ENCODE data around the gene FAM227A.

Gene FAM227A

DNA sequence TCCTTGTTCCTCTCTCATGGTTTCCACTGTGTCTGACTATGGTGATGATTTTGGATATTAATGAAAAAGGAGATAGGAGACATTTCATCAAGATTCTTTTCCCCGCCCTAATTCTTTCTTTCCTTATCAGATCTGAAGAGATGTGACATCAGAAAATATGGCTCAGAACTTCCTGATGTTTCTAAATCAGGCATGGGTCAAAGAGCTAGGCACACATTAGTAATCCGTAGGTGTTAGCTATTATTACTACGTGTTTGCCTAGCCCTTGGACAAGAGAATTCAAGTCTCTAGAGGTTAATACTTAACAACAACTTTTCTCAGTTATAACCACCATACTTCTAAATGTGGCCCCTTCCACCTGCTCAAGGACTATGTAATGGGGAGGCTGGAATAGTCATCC, 38.7 kb upstream of the FAM227A start:
- Histone ChIP-seq H2AFZ (ENCODE audit: low read depth, low read length) (no peak overlapping the region), H3K27me3 (ENCODE audit: insufficient read depth, low read length) (no peaks in the 10 kb centered on the region), H3K36me3 (ENCODE audit: insufficient read depth, low read length) (peaks cover 23% of the 10 kb centered on the region), H3K4me3 (ENCODE audit: low read length) (no peak overlapping the region), H3K9me3 (ENCODE audit: low read length) (no peaks in the 10 kb centered on the region), H3K4me1 (ENCODE audit: insufficient read depth, low read length) (peaks cover 46% of the 10 kb centered on the region)

DNA sequence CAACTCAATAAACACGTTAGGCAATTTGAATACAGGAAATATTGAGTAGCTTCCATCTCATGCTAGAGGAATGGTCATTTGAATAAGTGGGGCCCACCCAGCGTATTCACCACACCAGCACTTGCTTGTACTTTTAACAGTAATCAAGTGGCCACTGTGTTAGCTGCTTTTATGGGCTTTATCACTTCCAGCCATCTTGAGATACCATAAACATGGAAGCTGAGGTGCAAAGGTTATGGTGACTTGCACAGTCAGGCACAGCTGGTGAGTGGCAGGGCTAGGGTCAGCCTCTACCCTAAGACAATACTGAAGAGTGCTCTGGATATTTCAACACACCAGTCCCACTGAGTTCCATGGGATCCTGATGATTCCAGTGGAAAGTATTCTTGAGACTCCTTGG, 37.9 kb upstream of the FAM227A start:
- no peak overlapping the region for H2AFZ ChIP-seq (ENCODE audit: low read depth, low read length)
- H3K4me3 ChIP-seq (ENCODE audit: low read length) = no peak overlapping the region
- no peaks in the 10 kb centered on the region for H3K27me3 ChIP-seq (ENCODE audit: insufficient read depth, low read length)
- H3K4me1 ChIP-seq (ENCODE audit: insufficient read depth, low read length) = peaks cover 37% of the 10 kb centered on the region
- peaks cover 27% of the 10 kb centered on the region for H3K36me3 ChIP-seq (ENCODE audit: insufficient read depth, low read length)
- H3K9me3 ChIP-seq (ENCODE audit: low read length) = no peaks in the 10 kb centered on the region

DNA sequence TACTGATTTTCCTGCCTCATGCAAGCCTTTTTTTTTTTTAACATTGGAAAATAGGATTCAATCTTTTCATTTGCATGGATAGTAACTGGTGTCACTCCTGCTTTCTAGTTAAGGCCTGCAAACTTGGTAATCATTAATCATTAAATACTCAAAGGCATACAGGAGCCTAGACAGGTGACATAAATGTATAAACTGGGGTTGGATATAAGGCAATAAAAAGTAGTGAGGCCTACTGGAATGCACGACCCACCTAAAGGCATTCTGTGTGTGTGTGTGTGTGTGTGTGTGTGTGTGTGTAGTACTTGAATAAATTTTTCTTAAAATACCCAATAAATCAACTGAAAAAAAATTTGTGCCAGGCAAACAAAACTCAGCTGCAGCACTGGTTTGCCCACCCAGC, 33.5 kb upstream of the FAM227A start:
- Histone ChIP-seq H3K27me3 (ENCODE audit: insufficient read depth, low read length) (no peaks in the 10 kb centered on the region), H2AFZ (ENCODE audit: low read depth, low read length) (no peak overlapping the region), H3K9me3 (ENCODE audit: low read length) (no peaks in the 10 kb centered on the region), H3K4me1 (ENCODE audit: insufficient read depth, low read length) (peaks cover 12% of the 10 kb centered on the region), H3K36me3 (ENCODE audit: insufficient read depth, low read length) (peaks cover 55% of the 10 kb centered on the region), H3K4me3 (ENCODE audit: low read length) (no peak overlapping the region)

DNA sequence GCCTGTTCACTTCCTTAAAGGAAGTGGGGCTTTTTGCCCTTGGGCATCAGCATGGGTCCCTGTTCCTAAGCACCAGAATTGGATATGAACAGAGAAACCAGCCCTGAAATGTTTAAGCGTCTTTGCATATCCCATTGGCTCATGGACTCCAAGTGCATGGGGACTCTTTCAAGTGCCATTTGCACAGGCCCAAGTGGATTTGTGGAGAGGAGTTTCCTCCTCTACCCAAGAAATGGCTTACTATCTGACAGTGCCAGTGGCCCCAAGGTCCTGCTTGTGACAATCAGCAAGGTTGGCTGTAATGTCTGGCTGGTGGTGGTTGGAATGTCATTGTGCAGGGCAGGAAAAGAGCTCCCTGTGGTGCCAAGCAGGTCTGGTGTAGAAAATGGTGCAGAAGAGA, 29.6 kb upstream of the FAM227A start:
- H3K27me3 ChIP-seq (ENCODE audit: insufficient read depth, low read length) = no peaks in the 10 kb centered on the region
- peaks cover 10% of the 10 kb centered on the region for H3K4me1 ChIP-seq (ENCODE audit: insufficient read depth, low read length)
- peaks cover 62% of the 10 kb centered on the region for H3K36me3 ChIP-seq (ENCODE audit: insufficient read depth, low read length)
- H3K9me3 ChIP-seq (ENCODE audit: low read length) = peaks cover 5% of the 10 kb centered on the region
- H2AFZ ChIP-seq (ENCODE audit: low read depth, low read length) = no peak overlapping the region
- no peak overlapping the region for H3K4me3 ChIP-seq (ENCODE audit: low read length)

DNA sequence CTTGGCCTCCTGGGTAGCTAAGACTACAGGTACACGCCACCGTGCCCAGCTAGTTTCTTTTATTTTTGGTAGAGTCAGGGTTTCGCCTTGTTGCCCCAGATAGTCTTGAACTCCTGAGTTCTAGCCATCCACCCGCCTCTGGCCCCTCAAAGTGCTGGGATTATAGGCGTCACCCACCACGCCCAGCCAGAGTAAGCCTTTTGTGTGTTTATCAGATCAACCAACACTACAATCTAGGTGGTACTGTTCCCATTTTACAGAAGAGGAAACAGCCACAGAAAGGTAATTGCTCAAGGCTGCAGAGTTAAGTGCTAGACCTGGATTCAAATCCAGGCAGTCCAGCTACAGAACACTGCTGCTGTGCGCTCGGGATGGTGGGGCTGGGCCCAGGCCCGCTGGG, 28.7 kb upstream of the FAM227A start:
- no peaks in the 10 kb centered on the region for H3K27me3 ChIP-seq (ENCODE audit: insufficient read depth, low read length)
- H3K9me3 ChIP-seq (ENCODE audit: low read length) = peaks cover 5% of the 10 kb centered on the region
- peaks cover 10% of the 10 kb centered on the region for H3K4me1 ChIP-seq (ENCODE audit: insufficient read depth, low read length)
- H3K4me3 ChIP-seq (ENCODE audit: low read length) = no peak overlapping the region
- peaks cover 59% of the 10 kb centered on the region for H3K36me3 ChIP-seq (ENCODE audit: insufficient read depth, low read length)
- H2AFZ ChIP-seq (ENCODE audit: low read depth, low read length) = no peak overlapping the region

DNA sequence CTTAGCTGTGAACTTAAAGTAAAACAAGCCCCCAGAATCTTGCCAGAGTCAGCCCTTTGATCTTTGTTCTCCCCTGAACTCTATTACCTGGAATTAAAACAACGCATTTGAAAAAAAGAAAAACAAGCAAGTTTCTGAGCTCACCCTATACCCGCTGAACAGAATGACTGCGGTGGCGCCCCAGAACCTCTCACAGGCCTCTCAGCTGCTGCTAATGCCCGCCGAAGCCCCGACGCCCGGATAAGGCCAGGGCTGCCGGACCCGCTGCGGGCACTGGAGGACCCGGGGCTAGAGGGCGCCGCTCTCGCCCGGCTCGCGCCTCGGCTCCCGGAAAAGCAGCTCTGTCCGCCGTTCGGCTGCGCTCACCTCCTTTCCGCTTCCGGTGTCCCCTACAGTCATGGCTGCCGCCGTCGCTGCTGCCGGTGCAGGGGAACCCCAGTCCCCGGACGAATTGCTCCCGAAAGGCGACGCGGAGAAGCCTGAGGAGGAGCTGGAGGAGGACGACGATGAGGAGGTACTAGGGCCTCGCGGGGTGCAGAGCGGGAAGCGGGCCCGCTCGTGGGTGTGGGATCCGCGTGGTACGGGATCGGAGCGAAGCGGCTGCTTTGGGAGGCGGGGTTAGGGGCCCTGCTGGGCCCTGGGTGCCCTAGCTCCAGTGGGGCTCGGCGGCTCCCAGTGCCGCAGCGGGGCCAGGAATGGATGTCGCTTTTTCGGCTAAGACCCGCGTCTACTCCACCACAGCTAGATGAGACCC, 25.6 kb upstream of the FAM227A start, which contains the start of gene TOMM22:
Gene TOMM22, plus strand, starts transcription at position 376 of the 754 bp plus-strand sequence. Its CDS starts 22 bp downstream, at position 398.
- peak within 1 kb of the TSS; percentile 71 for H3K4me3 ChIP-seq (ENCODE audit: low read length)
- peaks cover 5% of the 10 kb centered on the region for H3K9me3 ChIP-seq (ENCODE audit: low read length)
- peak within 1 kb of the TSS; percentile 24 for H2AFZ ChIP-seq (ENCODE audit: low read depth, low read length)
- peaks cover 10% of the 10 kb centered on the region for H3K4me1 ChIP-seq (ENCODE audit: insufficient read depth, low read length)
- H3K36me3 ChIP-seq (ENCODE audit: insufficient read depth, low read length) = peaks cover 33% of the 10 kb centered on the region
- no peaks in the 10 kb centered on the region for H3K27me3 ChIP-seq (ENCODE audit: insufficient read depth, low read length)

DNA sequence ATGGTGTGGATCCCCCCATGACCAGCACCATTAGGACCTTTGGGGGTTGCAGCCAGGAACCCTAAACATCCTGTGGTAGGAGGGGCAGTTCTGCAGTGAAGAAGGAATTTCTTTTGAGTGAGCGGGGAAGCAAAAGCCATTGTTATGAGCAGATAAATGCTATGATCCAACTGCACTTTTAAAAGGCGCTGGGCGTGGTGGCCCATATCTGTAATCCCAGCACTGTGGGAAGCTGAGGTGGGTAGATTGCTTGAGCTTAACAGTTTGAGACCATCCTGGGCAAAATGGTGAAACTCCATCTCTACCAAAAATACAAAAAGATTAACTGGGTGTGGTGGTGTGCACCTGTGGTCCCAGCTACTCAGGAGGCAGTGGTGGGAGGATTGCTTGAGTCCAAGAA, 19.6 kb upstream of the FAM227A start:
- Histone ChIP-seq H3K4me3 (ENCODE audit: low read length) (no peak overlapping the region), H3K27me3 (ENCODE audit: insufficient read depth, low read length) (no peaks in the 10 kb centered on the region), H3K36me3 (ENCODE audit: insufficient read depth, low read length) (peaks cover 34% of the 10 kb centered on the region), H3K9me3 (ENCODE audit: low read length) (no peaks in the 10 kb centered on the region), H2AFZ (ENCODE audit: low read depth, low read length) (no peak overlapping the region), H3K4me1 (ENCODE audit: insufficient read depth, low read length) (no peaks in the 10 kb centered on the region)

DNA sequence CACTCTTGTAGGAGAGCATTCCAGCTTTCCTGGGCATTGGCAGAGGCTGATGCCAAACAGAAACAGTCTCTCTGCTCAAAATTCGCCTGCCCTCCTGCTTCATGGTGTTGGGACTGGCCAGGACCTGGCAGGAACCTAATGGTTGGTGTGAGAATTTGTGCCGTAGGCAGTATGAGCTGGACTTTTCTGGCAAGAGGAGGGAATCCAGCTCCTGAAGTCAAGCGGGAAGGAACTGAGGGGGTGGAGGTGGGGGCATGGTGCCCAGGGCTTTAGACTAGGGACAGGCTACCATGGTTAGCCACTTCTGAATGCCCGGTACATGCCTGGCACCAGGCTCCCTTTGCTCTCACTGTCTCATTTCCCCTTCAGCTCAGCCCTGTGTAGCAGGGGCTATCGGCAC, 18.7 kb upstream of the FAM227A start:
- no peaks in the 10 kb centered on the region for H3K27me3 ChIP-seq (ENCODE audit: insufficient read depth, low read length)
- peaks cover 36% of the 10 kb centered on the region for H3K36me3 ChIP-seq (ENCODE audit: insufficient read depth, low read length)
- H3K4me1 ChIP-seq (ENCODE audit: insufficient read depth, low read length) = no peaks in the 10 kb centered on the region
- no peak overlapping the region for H2AFZ ChIP-seq (ENCODE audit: low read depth, low read length)
- no peak overlapping the region for H3K4me3 ChIP-seq (ENCODE audit: low read length)
- no peaks in the 10 kb centered on the region for H3K9me3 ChIP-seq (ENCODE audit: low read length)

DNA sequence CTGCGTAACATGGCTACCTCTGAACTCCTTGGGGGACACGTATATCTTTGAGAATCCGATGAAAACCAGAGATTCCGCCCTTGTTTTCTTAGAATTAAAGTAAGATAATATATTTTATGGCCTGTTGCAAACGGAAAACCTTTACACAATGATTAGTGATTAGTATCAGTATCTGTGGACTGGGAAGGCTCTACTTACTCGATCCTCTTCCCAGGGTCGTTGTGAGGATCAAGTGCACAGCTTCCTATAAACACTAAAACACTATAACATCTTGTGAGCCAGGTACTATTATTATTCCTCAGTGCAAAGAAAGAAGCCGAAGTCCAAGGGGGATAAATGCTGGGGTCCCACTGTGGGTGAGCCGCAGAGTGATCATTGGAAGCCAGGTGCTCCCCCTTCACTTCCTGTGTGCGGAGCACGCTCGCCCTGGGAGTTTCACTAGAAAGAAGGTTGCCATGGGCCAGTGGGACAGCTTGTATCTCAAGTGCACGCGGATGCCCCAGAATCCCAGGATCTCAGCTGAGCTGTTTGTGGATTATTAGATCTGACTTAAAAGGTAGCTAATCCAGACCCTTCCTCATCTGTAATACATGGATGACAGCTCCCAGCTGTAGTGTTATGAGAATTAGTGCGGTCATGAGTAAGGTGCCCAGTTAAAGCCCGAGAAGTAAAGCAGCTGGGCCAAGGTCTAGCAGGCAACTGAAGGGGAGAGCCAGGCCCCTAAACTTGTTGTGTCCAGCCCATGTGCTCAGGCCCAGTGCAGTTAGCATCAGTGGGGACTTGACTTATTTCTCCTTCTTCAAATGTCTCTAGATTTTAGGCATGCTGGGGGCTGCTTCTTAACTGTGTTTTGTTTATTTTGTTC, 1.1 kb upstream of the FAM227A start:
- H3K9me3 ChIP-seq (ENCODE audit: low read length) = peaks cover 3% of the 10 kb centered on the region
- peak overlapping the region; percentile 79 for H2AFZ ChIP-seq (ENCODE audit: low read depth, low read length)
- H3K4me3 ChIP-seq (ENCODE audit: low read length) = peak overlapping the region; percentile 92
- H3K4me1 ChIP-seq (ENCODE audit: insufficient read depth, low read length) = peaks cover 11% of the 10 kb centered on the region
- H3K36me3 ChIP-seq (ENCODE audit: insufficient read depth, low read length) = peaks cover 7% of the 10 kb centered on the region
- H3K27me3 ChIP-seq (ENCODE audit: insufficient read depth, low read length) = no peaks in the 10 kb centered on the region

DNA sequence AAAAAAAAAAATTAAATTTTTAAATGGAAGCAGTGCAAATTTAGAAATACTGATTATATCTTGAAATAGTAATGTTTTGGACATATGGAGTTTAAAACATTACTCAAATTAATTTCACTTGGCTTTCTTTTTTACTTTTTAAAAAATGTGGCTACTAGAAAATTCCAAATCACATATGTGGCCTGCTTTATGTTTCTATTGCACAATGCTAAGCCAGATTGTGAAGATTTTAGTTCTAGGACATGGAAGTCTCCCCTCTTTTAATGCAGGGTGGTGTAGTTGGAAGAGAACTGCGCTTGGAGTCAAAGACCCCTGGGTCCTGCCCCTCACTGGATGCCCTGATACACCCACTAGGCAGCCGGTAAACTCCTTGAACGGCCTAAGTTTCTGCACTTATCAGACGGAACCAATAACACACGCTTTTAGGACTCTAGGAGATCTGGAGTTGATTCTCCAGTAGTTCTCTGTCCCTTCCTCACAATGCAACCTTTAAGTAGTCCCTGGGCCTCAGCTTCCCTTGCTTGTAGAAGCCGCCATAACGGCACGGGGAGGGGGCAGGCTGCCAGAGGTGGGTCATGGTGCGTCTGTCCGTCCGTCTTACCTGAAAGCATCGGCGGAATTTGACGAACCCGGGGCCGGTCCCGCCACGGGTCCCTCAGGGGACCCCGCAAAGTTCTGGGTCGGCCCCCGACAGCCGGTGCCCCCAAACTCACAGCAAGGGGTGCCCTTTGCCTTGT, 505 bp downstream of the FAM227A start:
- H3K9me3 ChIP-seq (ENCODE audit: low read length) = peaks cover 3% of the 10 kb centered on the region
- no peaks in the 10 kb centered on the region for H3K27me3 ChIP-seq (ENCODE audit: insufficient read depth, low read length)
- peak overlapping the region; percentile 92 for H3K4me3 ChIP-seq (ENCODE audit: low read length)
- H3K4me1 ChIP-seq (ENCODE audit: insufficient read depth, low read length) = peaks cover 11% of the 10 kb centered on the region
- H3K36me3 ChIP-seq (ENCODE audit: insufficient read depth, low read length) = peaks cover 4% of the 10 kb centered on the region
- H2AFZ ChIP-seq (ENCODE audit: low read depth, low read length) = peak overlapping the region; percentile 79

DNA sequence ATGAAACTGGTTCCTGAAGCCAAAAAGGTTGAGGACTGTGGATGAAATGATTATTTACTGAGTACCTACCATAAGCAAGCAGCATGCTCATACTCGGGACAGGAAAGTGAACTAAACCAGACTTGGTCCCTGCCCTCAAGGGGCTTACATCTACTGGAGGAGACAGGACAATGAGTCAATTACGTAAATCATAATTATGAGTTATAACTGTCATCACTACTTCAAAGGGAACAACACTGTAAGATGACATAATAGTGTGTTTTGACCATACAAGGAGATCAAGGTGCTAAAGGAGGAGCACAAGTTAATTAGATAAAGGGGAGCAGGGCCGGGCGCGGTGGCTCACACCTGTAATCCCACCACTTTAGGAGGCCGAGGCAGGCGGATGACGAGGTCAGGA, 2.5 kb downstream of the FAM227A start:
- peaks cover 11% of the 10 kb centered on the region for H3K36me3 ChIP-seq (ENCODE audit: insufficient read depth, low read length)
- H3K27me3 ChIP-seq (ENCODE audit: insufficient read depth, low read length) = no peaks in the 10 kb centered on the region
- H3K4me3 ChIP-seq (ENCODE audit: low read length) = no peak overlapping the region
- peaks cover 11% of the 10 kb centered on the region for H3K4me1 ChIP-seq (ENCODE audit: insufficient read depth, low read length)
- peaks cover 3% of the 10 kb centered on the region for H3K9me3 ChIP-seq (ENCODE audit: low read length)
- H2AFZ ChIP-seq (ENCODE audit: low read depth, low read length) = no peak overlapping the region

DNA sequence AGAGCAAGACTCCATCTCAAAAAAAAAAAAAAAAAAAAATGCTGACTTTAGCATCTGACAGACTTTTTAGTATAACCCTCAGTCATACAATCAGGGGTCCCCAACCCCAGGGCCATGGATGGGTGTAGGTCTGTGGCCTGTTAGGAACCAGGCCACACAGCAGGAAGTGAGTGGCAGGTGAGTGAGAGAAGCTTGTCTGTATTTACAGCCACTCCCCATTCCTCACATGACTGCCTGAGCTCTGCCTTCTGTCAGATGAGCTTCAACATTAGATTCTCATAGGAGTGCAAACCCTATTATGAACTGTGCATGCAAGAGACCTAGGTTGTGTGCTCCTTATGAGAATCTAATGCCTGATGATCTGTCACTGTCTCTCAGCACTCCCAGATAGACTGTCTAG, 3.3 kb downstream of the FAM227A start:
- no peaks in the 10 kb centered on the region for H3K27me3 ChIP-seq (ENCODE audit: insufficient read depth, low read length)
- H3K9me3 ChIP-seq (ENCODE audit: low read length) = peaks cover 3% of the 10 kb centered on the region
- peaks cover 13% of the 10 kb centered on the region for H3K36me3 ChIP-seq (ENCODE audit: insufficient read depth, low read length)
- H3K4me3 ChIP-seq (ENCODE audit: low read length) = no peak overlapping the region
- no peak overlapping the region for H2AFZ ChIP-seq (ENCODE audit: low read depth, low read length)
- peaks cover 8% of the 10 kb centered on the region for H3K4me1 ChIP-seq (ENCODE audit: insufficient read depth, low read length)
